Muscle of leg (tissue), 11 donors: ENCODE measurements around the gene MUSK. TPM values are rescaled to one million over a fixed set of nuclear protein-coding genes. Genes with fewer than 3 reads are reported as not detected.
"Not testable (repeated sequence)": the region's sequence is repeated elsewhere in the genome, so short reads cannot be mapped to it uniquely, and the experiment has no call there.

Experiments
- DNase-seq: peaks from one replicate; pipeline ENCODE4 v3.0.0; 2013
- H3K27ac ChIP-seq: one replicate; pipeline ENCODE4 v1.5.1; 2013; ENCODE audit warnings: mild to moderate bottlenecking, low read length, control low read depth
- H3K27me3 ChIP-seq: one replicate; pipeline ENCODE4 v1.6.1; 2013; ENCODE audit warnings: low read length; ENCODE audit not compliant: control insufficient read depth, insufficient read depth
- H3K36me3 ChIP-seq: one replicate; pipeline ENCODE4 v1.6.1; 2013; ENCODE audit warnings: low read length; ENCODE audit not compliant: control insufficient read depth, insufficient read depth
- H3K4me1 ChIP-seq: one replicate; pipeline ENCODE4 v1.6.1; 2013; ENCODE audit warnings: low read length; ENCODE audit not compliant: control insufficient read depth, insufficient read depth
- H3K4me3 ChIP-seq: one replicate; pipeline ENCODE4 v1.5.1; 2013; ENCODE audit warnings: low read length, control low read depth
- H3K9me3 ChIP-seq: replicated peaks from 2 replicates; pipeline ENCODE4 v1.6.1; 2013; ENCODE audit warnings: low read depth, low read length; ENCODE audit not compliant: control insufficient read depth
- WGBS: methylation state at CpG from one replicate; pipeline ENCODE4 v1.1.5; 2013; ENCODE audit warnings: missing lambda C conversion rate; ENCODE audit not compliant: insufficient coverage; 5-methylcytosine and 5-hydroxymethylcytosine counted together
- polyA plus RNA-seq, 8 donors: library from polyadenylated mRNA; unstranded; fragments of 120-200 nt; gene quantifications; one replicate each; pipeline versions ENCODE4 v1.2.1 to v1.2.3, GENCODE V29; 2013; ENCODE audit warnings: inconsistent platforms in 1 of 8, low replicate concordance in 1 of 8; ENCODE audit not compliant: insufficient read length in 8 of 8, insufficient read depth in 1 of 8
- total RNA-seq: library from RNA; stranded (reverse); fragments of 120-200 nt; gene quantifications from one replicate; pipeline ENCODE4 v1.2.4, GENCODE V29; 2013

The MUSK gene
- total and polyA plus RNA-seq, 9 donors = 9.3 to 16.6 (median 13.0) TPM

DNA sequence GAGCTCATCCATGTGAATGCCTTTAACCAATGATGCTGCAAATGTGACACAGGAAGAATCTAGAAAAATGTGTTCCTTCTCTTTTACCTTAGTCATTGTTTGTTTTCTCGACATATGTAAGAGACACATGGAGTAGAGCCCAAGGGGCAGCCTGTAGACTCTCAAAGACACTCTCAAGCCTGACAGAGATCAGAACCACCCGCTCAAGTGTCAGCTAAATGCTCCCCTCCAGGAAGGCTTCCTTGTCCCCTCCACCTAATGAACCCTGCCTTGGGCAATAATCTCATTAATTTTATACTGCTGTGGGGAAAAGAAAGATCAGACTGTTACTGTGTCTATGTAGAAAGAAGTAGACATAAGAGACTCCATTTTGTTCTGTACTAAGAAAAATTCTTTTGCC, 157.4 kb downstream of the MUSK start:
- Histone ChIP-seq H3K4me1 (peaks cover 3% of the 10 kb centered on the region), H3K27ac (no peak overlapping the region), H3K9me3 (no peaks in the 10 kb centered on the region), H3K36me3 (no peaks in the 10 kb centered on the region), H3K27me3 (no peaks in the 10 kb centered on the region), H3K4me3 (no peak overlapping the region)
- WGBS = no CpG with 5 or more reads among the region's 2 CpGs
- no peak for DNase-seq

DNA sequence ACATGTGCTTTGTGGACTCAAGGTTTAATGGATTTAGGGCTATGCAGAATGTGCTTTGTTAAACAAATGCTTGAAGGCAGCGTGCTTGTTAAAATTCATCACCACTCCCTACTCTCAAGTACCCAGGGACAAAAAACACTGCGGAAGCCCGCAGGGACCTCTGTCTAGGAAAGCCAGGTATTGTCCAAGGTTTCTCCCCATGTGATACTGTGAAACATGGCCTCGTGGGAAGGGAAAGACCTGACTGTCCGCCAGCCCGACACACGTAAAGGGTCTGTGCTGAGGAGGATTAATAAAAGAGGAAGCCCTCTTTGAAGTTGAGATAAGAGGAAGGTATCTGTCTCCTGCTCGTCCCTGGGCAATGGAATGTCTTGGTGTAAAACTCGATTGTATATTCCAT, 157.8 kb downstream of the MUSK start:
- not testable (repeated sequence) for H3K27me3 ChIP-seq, H3K4me3 ChIP-seq, H3K4me1 ChIP-seq, H3K9me3 ChIP-seq, H3K27ac ChIP-seq, DNase-seq, H3K36me3 ChIP-seq
- 81% methylated on average over 4 of the region's 9 CpGs for WGBS

DNA sequence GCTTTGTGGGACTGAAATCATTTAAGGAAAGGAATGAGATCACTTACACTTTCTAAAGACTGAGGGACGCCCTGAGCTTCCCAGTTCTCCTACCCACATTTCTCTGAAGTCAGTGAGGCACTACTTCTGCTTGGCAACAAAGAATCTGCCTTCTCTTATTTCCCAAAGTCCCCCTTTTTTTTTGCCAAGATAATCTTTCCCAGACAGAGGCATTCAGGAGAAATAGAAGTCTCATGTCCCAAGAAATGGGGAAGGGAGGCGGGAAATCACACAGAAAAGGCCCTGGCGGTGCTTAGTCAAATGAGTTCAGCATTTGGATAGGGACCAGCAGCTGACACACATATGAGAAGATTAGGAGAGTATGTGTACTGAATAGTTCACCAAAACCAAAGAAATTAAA, 159.7 kb downstream of the MUSK start:
- H3K4me3 ChIP-seq = no peak overlapping the region
- no CpG with 5 or more reads among the region's 3 CpGs for WGBS
- H3K36me3 ChIP-seq = no peaks in the 10 kb centered on the region
- H3K9me3 ChIP-seq = no peaks in the 10 kb centered on the region
- H3K27me3 ChIP-seq = no peaks in the 10 kb centered on the region
- no peaks in the 10 kb centered on the region for H3K4me1 ChIP-seq
- peak; percentile 98 for DNase-seq
- peak overlapping the region; percentile 83 for H3K27ac ChIP-seq

DNA sequence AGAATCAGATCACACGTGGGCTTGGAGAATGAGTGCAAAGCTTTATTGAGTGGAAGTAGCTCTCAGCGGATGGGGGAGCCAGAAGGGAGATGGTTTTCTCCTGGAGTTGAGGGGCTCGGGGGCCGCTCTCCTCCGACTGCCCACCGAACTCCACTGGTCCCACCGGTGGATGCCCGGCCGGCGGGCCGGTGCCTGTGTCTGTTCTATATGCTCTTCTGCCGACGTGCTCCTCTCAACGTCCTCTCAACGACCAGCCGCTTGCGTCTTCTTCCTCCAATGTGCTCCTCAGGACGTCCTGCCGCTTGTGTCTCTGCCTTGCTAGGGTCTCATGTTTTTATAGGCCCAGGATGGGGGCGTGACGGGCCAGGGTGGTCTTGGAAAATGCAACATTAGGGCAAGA, 161.9 kb downstream of the MUSK start:
- no peak for DNase-seq
- 98% methylated on average over 21 of the region's 21 CpGs for WGBS
- Histone ChIP-seq H3K9me3 (no peaks in the 10 kb centered on the region), H3K4me1 (no peaks in the 10 kb centered on the region), H3K4me3 (no peak overlapping the region), H3K27ac (no peak overlapping the region), H3K27me3 (no peaks in the 10 kb centered on the region), H3K36me3 (no peaks in the 10 kb centered on the region)

DNA sequence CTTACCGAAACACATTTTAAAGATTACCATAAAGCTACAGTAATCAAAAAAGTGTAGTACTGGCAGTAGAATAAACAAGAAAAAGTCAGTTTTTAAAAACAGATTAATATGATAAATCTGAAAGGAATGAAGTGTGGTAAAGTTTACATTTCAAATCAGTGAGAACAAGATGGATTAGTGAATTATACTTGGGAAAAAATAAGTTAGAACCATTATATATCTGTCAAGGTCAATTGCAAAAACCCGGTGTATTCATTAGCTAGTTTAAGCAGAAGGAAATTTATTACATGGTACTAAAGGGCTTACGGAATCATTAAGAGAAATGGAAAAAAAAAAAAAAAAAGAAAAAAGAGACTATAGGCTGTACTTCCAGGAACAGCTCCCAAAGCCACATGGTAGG, 164.3 kb downstream of the MUSK start:
- no CpG with 5 or more reads among the region's 3 CpGs for WGBS
- no peak for DNase-seq
- Histone ChIP-seq H3K4me3 (no peak overlapping the region), H3K9me3 (no peaks in the 10 kb centered on the region), H3K4me1 (no peaks in the 10 kb centered on the region), H3K36me3 (no peaks in the 10 kb centered on the region), H3K27ac (no peak overlapping the region), H3K27me3 (no peaks in the 10 kb centered on the region)

DNA sequence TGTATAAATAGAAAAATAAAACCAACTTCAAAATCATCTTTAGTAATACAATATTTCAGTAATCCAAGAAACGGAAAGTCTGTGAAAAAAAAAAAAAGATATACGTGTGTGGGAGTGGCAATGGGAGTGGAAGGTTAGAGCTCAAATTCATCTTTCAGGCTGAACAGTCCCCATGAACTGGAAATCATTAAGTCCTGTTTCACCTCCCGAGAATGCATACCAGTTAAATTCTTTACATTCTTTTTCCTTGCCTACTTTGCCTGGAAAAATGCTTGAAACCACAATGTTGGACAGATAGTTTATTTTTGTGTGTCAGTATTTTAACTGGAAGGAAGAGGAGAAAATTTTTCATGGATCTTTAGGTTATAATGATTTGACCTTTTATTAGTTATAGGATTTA, 166.8 kb downstream of the MUSK start:
- Histone ChIP-seq H3K9me3 (no peaks in the 10 kb centered on the region), H3K27ac (no peak overlapping the region), H3K27me3 (no peaks in the 10 kb centered on the region), H3K4me1 (no peaks in the 10 kb centered on the region), H3K36me3 (no peaks in the 10 kb centered on the region), H3K4me3 (no peak overlapping the region)
- peak; percentile 54 for DNase-seq
- WGBS = no CpG with 5 or more reads among the region's 3 CpGs

DNA sequence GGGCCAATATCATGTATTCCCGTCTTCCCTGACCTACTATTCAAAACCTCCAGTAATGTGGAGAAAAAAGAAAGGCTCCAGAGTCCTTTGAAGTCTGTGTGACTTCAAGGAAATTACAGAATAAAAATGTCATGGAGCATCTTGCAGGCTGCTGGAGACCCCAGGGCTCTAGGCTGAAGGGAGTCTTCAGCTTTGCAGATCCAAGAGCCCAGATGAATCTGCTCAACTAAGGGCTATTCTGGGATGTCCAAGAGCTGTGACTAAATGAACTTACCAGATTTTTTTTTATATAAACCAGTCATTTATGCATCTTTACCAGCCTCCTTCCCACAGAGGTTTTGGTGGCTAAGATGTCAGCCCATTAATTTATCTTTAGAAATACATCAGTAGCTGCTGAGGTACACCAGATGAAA, 167.3 kb downstream of the MUSK start:
- DNase-seq = peak; percentile 20
- WGBS = no CpG with 5 or more reads among the region's 1 CpG
- H3K4me1 ChIP-seq = no peaks in the 10 kb centered on the region
- H3K9me3 ChIP-seq = no peaks in the 10 kb centered on the region
- no peak overlapping the region for H3K27ac ChIP-seq
- no peak overlapping the region for H3K4me3 ChIP-seq
- no peaks in the 10 kb centered on the region for H3K36me3 ChIP-seq
- no peaks in the 10 kb centered on the region for H3K27me3 ChIP-seq

DNA sequence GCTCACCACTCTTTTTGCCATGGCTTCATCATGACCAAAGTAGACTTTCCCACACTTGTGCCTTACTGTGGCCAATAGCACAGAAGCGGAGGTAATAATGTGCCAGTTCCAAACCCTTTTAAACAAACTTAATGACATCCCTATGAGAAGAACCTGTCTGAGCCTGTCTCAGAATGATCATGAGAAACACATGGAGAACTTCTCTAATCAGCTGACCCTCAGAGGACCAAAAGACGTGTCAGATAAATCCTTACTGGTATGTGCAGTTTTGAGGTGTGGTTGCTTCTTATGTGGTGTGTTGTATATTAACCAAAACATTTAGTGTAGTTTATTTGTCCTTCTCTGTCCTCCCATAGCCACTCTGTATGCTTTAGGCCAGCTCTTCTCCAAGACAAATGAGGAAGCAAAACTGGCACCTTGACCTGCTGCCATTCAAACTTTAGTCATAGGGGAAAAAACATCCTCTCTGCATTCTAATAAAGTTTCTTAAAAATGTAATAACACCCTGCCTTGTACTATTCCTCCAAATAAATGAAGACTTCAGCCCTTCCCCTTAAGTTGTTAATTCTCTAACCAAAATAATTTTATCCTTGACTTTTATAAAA, 168.9 kb downstream of the MUSK start:
- DNase-seq = no peak
- Histone ChIP-seq H3K36me3 (no peaks in the 10 kb centered on the region), H3K27ac (no peak overlapping the region), H3K4me3 (no peak overlapping the region), H3K27me3 (no peaks in the 10 kb centered on the region), H3K4me1 (no peaks in the 10 kb centered on the region), H3K9me3 (no peaks in the 10 kb centered on the region)
- 100% methylated on average over 1 of the region's 2 CpGs for WGBS

DNA sequence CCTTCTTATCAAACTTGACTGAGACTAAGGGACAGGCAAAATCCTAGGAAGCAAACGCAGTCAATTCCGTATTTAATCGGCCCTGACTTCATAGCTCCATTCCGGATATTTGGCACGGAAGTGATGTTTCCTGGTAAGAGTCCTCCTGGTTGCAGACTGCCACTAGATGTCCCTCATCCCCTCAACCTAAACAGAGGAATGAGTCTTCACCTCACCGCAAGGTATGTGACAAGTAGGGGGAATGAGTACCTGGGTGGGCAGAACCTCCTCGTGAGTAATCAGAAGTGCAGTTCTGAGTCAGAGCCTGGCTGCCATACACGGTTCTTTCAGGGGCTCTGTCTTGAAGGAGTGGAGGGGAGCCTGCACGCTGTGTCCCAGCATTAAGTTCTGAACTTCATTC, 173.6 kb downstream of the MUSK start:
- no peaks in the 10 kb centered on the region for H3K9me3 ChIP-seq
- no peak for DNase-seq
- H3K27ac ChIP-seq = no peak overlapping the region
- no peak overlapping the region for H3K4me3 ChIP-seq
- no peaks in the 10 kb centered on the region for H3K36me3 ChIP-seq
- no peaks in the 10 kb centered on the region for H3K27me3 ChIP-seq
- WGBS = 85% methylated on average over 7 of the region's 9 CpGs
- H3K4me1 ChIP-seq = peaks cover 2% of the 10 kb centered on the region

DNA sequence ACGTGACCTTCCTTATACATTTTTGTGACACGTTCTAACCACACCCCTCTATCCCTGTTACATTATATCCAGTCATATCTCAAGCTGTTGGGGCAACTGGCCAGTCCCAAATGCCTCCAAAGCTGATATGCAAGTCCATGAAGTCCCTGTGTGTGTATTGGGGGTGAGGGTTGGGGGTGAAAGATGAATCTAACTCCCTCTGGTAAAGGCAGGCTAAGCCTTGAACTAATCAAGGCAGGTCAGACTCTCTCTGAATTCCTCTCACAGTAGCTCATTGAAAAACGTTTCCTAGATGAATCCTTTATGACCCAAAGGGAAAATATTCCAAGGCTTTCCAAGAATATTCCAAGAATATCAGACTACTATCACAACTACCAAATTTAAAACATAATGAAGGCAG, 174.4 kb downstream of the MUSK start:
- Histone ChIP-seq H3K9me3 (no peaks in the 10 kb centered on the region), H3K4me3 (no peak overlapping the region), H3K27me3 (no peaks in the 10 kb centered on the region), H3K36me3 (no peaks in the 10 kb centered on the region), H3K27ac (no peak overlapping the region), H3K4me1 (peaks cover 2% of the 10 kb centered on the region)
- 55% methylated on average over 2 of the region's 3 CpGs for WGBS
- peak; percentile 53 for DNase-seq

DNA sequence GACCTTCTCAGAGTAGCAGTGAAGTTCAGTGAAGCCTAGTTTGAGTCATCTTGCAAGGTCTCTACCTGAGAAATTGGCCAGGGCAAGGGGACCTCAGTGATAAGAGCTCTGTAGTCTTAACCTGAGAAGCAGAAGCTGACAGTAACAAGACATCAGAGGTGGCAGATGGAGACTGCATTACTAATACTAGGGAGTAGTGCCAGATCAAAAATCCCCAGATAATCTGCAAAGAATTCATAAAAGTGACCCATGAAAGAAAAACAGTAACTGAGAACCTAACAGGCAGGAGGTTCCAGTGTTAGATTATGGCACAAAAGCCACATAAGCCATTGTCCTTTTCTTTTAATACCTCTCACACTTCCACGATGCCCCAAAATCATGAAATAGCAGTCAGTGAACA, 175.5 kb downstream of the MUSK start:
- WGBS = no CpG with 5 or more reads among the region's 1 CpG
- Histone ChIP-seq H3K27me3 (no peaks in the 10 kb centered on the region), H3K9me3 (no peaks in the 10 kb centered on the region), H3K4me3 (no peak overlapping the region), H3K36me3 (no peaks in the 10 kb centered on the region), H3K27ac (no peak overlapping the region), H3K4me1 (peaks cover 2% of the 10 kb centered on the region)
- no peak for DNase-seq
